ENCODE data around the gene HOXA6. TPM values are rescaled to one million over a fixed set of nuclear protein-coding genes. Genes with fewer than 3 reads are reported as not detected.

Gene HOXA6
- total RNA-seq, 1 experiment from 2014 or later, result not detected

- H2BK20ac ChIP-seq (ENCODE audit: low read depth, low read length, poor library complexity, severe bottlenecking), result no peak overlapping the region
- H3K4me1 ChIP-seq (ENCODE audit: insufficient read depth, low read length), result no peaks in the 10 kb centered on the region
- Mint-ChIP-seq H3K4me1 (peaks cover 10 to 22% of the 10 kb centered on the region in 2 experiments), H3K27me3 (ENCODE audit: low read depth) (peaks cover 98% of the 10 kb centered on the region), H3K9me3 (no peaks in the 10 kb centered on the region; a peak in 3 of 5 replicates), H3K36me3 (ENCODE audit: insufficient read depth in 1 of 3, low read depth in 3 of 3) (no peaks in the 10 kb centered on the region; a peak in 1 of 7 replicates), H3K4me3 (peak overlapping the region in 1 of 2 experiments; percentile 73; a peak in 3 of 5 replicates), H3K27ac (no peak overlapping the region)
- H4K8ac ChIP-seq (replicated peaks; ENCODE audit: insufficient read length, low read depth, low read length), result no peak overlapping the region
- H3K27me3 ChIP-seq (ENCODE audit: insufficient read depth, low read length), result peaks cover 96% of the 10 kb centered on the region
- H3K14ac ChIP-seq (ENCODE audit: insufficient read depth, low read length), result no peak overlapping the region
- DNase-seq, result peak; percentile 76
- H3K4ac ChIP-seq (ENCODE audit: low read depth, low read length), result no peak overlapping the region
- peak overlapping the region; percentile 44 for H3K4me2 ChIP-seq (ENCODE audit: insufficient read depth, insufficient read length, low read length)
- H3K79me2 ChIP-seq (ENCODE audit: insufficient read depth, low read length), result no peaks in the 10 kb centered on the region
- H4K91ac ChIP-seq (ENCODE audit: insufficient read length, low read depth, low read length), result no peak overlapping the region
- TF ChIP-seq, protein P1, sequence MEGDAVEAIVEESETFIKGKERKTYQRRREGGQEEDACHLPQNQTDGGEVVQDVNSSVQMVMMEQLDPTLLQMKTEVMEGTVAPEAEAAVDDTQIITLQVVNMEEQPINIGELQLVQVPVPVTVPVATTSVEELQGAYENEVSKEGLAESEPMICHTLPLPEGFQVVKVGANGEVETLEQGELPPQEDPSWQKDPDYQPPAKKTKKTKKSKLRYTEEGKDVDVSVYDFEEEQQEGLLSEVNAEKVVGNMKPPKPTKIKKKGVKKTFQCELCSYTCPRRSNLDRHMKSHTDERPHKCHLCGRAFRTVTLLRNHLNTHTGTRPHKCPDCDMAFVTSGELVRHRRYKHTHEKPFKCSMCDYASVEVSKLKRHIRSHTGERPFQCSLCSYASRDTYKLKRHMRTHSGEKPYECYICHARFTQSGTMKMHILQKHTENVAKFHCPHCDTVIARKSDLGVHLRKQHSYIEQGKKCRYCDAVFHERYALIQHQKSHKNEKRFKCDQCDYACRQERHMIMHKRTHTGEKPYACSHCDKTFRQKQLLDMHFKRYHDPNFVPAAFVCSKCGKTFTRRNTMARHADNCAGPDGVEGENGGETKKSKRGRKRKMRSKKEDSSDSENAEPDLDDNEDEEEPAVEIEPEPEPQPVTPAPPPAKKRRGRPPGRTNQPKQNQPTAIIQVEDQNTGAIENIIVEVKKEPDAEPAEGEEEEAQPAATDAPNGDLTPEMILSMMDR (conservative IDR thresholded peaks at IDR 0.05), result no peak
- H2AFZ ChIP-seq (ENCODE audit: low read length), result no peak overlapping the region
- H2BK12ac ChIP-seq (ENCODE audit: insufficient read length, low read depth, low read length), result no peak overlapping the region
- no peak overlapping the region for H3K56ac ChIP-seq (ENCODE audit: insufficient read length, low read depth, low read length)
- H4K5ac ChIP-seq (ENCODE audit: insufficient read length, low read depth, low read length), result no peak overlapping the region
- H3K27ac ChIP-seq (ENCODE audit: insufficient read length, low read depth, low read length), result no peak overlapping the region
- no peak overlapping the region for H3T11ph ChIP-seq (ENCODE audit: low read length)
- no peaks in the 10 kb centered on the region for H3K79me1 ChIP-seq (ENCODE audit: insufficient read depth, low read depth, low read length, poor library complexity, severe bottlenecking)
- H3K9me3 ChIP-seq (ENCODE audit: control insufficient read depth, low read depth, low read length), result no peaks in the 10 kb centered on the region
- H3K23ac ChIP-seq (ENCODE audit: insufficient read length, low read depth, low read length), result no peak overlapping the region
- peaks cover 3% of the 10 kb centered on the region for H3K23me2 ChIP-seq (ENCODE audit: insufficient read length, low read depth, low read length, poor library complexity, severe bottlenecking)
- no peak overlapping the region for H3K9ac ChIP-seq (ENCODE audit: extremely low read depth, insufficient read length, low read length)
- peaks cover 2% of the 10 kb centered on the region for H4K20me1 ChIP-seq (ENCODE audit: control insufficient read depth, insufficient read depth, insufficient read length)
- H3K18ac ChIP-seq (ENCODE audit: insufficient read length, low read depth, low read length), result no peak overlapping the region
- H2BK120ac ChIP-seq (ENCODE audit: low read depth, low read length, poor library complexity, severe bottlenecking), result no peak overlapping the region
- no CpG with 5 or more reads among the region's 57 CpGs for WGBS (ENCODE audit: extremely low coverage, insufficient read length, low lambda C conversion rate)
- no peak overlapping the region for H2BK15ac ChIP-seq (ENCODE audit: low read depth, low read length)
- no peak overlapping the region for H2AK5ac ChIP-seq (ENCODE audit: insufficient read length, low read length)
- no peak overlapping the region for H2BK5ac ChIP-seq (ENCODE audit: insufficient read length, low read length)
These were observed 34.3 kb downstream of the HOXA6 start for GRCh38 chr7:27112955-27113949.

All from H9 (cell line).